GM11168 (cell line): ENCODE measurements around the gene ATP5ME.
"Not testable (repeated sequence)": the region's sequence is repeated elsewhere in the genome, so short reads cannot be mapped to it uniquely, and the experiment has no call there.

ENCODE experiments used
- in situ Hi-C: fragments of 300-500 bp; cut with MboI; formaldehyde crosslinking; loops from one replicate; pipeline ENCODE4 v1.12.0; 2022; ENCODE audit warnings: low sequenced_read_pairs; ENCODE audit not compliant: unreplicated experiment

Gene ATP5ME

DNA sequence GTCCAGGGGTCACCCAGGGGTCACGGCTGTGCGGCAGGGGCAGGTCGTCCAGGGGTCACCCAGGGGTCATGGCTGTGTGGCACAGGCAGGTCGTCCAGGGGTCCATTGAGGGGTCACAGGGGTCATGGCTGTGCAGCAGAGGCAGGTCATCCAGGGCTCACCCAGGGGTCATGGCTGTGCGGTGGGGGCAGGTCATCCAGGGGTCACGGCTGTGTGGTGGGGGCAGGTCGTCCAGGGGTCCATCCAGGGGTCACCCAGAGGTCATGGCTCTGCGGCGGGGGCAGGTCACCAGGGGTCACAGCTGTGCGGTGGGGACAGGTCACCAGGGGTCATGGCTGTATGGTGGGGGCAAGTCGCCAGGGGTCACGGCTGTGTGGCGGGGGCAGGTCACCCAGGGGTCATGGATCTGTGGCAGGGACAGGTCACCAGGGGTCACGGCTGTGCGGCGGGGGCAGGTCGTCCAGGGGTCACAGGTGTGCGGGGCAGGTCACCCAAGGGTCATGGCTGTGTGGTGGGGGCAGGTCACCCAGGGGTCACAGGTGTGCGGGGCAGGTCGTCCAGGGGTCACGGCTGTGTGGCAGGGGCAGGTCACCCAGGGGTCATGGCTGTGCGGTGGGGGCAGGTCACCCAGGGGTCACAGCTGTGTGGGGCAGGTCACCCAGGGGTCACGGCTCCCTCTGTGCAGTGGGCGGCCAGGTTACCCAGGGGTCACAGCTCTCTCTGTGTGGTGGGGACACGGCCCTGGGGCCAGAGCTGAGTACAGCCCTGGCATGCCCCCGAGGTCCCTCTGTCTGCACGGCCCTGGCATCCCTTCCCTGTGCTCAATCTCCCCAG, 16.0 kb downstream of the ATP5ME start:
- in situ Hi-C loops = no loop called here

DNA sequence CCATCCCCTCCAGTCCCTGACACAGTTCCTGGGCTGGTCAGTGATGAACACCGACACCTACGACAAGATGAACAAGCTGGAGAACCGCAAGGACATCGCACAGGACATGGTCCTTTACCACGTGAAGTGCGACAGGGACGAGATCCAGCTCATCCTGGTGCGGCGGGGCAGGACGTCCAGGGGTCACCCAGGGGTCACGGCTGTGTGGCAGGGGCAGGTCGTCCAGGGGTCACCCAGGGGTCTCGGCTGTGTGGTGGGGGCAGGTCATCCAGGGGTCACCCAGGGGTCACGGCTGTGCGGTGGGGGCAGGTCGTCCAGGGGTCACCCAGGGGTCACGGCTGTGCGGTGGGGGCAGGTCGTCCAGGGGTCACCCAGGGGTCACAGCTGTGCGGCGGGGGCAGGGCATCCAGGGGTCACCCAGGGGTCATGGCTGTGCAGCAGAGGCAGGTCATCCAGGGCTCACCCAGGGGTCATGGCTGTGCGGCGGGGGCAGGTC, 16.7 kb downstream of the ATP5ME start:
- in situ Hi-C loops = no loop called here

DNA sequence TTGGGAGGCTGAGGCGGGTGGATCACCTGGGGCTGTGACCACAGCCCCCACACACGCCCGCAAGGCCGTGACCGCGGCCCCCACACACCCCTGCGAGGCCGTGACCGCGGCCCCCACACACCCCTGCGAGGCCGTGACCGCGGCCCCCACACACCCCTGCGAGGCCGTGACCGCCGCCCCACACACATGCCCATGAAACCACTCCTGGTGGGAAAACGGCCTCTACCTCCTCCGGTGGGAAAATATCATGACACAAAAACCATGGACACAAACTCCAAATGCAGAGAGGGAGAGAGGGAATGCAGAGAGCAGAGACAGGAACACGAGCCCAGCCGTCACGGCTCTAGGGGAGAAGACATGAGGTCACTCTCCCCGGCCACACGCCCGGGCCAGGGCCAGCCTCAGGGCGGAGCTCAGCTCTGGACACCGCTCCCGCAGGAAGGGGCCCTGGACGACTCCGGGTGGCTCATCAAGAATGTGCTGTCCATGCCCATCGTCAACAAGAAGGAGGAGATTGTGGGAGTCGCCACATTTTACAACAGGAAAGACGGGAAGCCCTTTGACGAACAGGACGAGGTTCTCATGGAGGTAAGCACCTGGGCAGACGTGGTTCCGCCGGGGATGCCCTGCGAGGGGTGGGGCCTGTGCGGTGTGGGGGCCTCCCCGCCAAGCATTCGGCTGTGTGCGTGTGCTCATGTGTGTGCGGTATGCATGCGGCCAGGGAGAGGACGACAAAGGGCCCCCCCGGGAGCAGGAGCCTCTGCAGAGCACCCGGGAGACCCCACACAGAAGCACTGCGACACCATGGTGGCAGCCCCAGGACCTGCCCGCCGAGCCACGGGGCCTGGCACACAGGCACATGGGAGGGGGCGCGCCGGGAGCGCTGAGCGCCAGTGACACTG, 17.4 kb downstream of the ATP5ME start:
- in situ Hi-C loops = no loop called here

DNA sequence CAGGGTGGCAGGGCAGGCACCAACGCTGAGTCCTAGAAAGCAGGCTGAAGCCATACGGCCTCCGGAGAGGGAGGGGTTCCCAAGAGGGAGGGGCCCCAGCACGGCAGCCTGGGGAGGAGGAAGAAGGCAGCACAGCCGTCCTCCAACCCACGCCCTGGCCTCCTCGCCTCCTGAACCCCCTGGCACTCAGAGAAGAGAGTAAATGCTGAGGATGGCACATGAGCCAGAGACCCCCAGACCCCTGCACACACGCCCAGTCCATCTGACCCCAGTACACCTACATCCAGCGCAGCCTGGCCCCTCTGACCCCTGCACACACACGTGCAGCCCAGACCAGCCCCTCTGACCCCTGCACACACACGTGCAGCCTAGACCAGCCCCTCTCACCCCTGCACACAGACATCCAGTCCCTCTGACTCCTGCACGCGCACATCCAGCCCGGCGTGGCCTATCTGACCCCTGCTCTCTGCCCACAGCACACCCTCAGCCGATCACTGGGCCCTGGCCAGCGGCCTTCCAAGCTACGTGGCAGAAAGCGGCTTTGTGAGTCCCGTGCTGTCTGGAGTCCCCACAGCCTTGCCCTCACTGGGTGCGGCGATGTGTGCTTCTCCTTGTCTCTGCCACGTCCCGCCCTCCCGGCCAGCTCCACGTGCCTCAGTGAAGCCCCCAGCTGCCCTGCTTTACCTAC, 18.5 kb downstream of the ATP5ME start:
- in situ Hi-C loops = no loop called here

DNA sequence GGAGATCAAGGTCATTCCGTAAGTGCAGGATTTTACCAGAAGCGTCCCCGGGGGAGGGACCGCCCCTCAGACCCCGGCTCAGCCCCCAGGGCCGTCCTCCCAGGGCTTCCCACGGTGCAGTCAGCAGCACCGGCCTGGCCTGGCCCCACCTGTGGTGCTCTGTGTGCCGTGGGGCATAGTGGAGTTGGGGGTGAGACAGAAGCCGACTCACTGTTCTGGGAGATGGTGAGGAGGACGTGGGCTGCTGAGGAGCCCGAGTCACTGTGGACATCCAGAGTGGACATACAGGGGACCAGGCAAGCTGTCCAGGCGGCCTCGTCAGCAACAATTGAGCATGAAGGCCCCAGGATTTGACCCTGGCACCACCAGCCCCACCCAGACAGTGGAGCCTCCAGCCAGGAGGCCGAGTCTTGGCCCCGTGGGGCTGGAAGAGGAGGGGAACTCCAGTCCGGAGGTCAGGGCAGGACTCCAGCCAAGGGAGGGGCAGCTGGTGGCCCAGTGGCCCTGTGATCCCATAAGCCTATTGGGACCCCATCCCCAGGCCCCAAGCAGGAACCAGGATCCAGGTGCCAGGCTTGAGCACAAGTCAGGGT, 19.1 kb downstream of the ATP5ME start:
- in situ Hi-C loops = no loop called here

DNA sequence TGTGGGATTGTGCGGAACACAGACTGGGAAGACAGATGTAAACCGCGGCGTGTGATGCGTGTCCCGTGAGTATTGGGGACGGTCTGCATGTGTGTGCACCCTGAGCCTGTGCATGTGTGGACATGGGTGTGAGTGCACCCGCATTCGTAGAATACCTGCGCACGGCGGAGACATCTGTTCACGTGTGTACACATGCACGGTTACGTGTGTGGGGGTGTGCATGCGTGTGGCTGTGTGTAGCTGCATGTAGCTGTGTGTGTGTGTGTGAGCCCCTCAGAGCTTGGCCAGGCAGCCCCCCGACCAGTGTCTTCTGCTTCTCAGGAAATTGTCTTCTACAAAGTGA, 19.6 kb downstream of the ATP5ME start:
- in situ Hi-C loops = no loop called here

DNA sequence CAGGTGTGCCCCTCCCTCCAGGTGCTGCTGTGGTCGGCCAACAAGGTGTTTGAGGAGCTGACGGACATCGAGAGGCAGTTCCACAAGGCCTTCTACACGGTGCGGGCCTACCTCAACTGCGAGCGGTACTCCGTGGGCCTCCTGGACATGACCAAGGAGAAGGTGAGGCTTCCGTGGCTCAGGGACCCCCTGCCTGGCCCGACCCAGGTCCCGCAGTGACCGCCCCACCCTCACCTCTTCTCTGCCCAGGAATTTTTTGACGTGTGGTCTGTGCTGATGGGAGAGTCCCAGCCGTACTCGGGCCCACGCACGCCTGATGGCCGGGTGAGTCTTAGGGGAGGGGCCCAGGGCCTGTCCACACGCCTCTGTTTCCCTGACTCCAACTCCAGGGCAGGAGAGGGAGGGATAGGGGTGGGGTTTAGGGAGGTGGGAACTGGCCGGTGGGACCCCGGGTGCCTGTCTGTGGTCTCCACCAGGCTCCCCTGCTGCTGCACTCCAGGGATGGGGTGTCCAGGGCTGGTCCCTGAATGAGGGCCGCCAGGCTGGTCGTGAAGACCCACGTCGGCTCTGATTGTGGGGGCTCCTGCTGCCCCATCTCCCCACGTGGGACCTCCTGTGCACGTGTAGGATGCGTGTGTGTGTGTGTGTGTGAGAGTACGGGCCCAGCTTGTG, 20.1 kb downstream of the ATP5ME start:
- in situ Hi-C loops = no loop called here

DNA sequence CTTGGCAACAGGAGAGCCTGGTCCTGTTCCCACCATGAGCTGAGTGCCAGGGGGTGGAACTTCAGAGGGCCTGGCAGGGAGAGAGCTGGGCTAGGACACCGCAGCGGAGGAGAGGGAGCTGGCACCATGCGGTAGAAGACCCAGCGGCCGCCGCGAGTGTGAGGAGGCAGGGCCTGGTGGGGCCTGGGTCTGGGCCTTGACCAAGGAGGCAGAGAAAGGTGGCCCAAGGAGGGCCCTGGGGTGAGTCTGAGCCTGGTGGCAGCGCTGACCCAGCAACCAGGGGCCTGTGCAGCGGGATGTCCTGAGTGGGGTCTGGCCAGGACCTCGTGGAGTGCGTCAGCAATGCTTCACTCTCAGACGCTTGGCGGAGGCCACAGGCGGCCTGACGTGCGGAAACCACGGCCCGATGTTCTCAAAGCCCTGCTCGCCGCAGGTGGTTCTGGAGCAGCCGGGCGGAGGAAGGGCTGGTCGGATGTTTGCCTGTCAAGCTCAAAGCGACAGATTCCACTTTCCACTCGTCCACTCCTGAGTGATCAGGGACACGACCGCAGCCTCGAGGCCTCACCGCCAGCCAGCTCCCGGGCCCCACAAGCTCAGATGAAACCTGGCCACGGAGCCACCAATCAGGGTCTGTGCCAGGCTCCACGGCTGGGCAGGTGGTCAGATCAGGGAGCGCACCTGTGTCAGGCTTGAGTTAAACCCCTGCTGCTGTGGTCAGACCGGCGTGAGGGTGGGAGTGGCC, 20.8 kb downstream of the ATP5ME start:
- in situ Hi-C loops = no loop called here

DNA sequence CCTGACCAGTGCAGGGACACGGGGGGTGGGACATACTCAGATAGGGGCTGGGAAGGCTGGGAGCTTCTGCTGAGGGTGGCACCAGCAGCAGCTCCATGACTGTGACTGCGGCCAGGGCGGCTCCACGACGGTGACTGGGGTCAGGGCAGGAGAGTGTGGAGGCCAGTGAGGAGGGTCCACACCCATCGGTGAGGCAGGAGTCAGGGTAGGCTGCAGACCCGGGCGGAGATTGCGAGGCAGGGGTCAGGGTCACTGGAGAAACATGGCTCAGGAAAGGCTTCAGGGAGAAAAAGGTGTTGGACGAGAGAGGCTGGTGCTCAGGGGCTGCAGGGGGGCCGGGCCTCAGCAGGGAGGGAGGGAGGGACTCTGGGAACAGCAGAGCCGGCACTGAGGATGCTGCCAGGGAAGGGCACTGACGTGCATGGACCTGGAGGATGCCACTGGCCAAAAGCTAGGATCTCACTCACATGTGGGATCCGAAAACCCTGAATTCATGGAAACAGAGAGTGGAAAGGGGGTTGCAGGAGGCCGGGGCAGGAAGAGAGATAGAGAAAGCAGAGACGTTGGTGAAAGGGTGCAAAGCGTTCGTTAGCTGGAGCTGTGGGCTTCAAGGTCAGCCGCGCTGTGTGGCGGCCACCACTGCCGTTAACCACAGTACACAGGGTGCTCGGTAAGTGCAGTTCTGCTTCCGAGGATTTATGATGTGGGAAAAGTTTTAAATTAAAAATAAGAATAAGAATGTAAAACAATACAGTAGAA, 22.0 kb downstream of the ATP5ME start:
- in situ Hi-C loops = no loop called here

DNA sequence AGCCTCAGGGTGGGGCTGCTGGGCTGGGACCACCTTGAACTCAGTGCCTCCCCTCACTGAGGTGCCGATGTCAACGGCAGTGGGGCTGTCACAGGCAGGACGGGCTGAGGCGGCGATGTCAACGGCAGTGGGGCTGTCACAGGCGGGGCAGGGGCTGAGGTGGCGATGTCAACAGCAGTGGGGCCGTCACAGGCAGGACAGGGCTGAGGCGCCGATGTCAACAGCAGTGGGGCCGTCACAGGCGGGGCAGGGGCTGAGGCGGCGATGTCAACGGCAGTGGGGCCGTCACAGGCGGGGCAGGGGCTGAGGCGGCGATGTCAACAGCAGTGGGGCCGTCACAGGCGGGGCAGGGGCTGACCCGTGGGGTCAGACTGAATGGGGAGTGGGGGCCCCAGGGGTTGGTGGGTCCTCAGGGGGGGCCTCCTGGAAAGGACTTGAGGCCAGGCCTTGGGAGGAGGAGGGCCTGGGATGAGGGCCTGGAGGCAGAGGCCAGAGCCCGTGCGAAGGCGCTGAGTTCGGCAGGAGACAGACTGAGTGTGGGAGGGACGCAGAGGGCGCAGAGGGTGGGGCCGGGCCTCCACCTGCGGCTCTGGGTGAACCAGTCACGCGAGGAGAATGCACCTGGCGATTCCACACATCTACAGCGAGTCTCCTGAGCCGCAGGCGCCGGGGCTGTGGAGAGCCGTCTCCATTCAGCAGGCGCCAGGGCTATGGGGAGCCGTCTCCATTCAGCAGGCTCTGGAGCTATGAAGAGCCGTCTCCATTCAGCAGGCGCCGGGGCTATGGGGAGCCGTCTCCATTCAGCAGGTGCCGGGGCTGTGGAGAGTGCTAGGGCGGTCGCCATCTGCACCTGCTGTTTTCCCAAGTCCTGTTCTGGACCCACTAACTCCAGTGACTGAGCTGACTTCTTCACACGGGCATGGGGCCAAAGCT, 22.9 kb downstream of the ATP5ME start:
- in situ Hi-C loops = no loop called here

DNA sequence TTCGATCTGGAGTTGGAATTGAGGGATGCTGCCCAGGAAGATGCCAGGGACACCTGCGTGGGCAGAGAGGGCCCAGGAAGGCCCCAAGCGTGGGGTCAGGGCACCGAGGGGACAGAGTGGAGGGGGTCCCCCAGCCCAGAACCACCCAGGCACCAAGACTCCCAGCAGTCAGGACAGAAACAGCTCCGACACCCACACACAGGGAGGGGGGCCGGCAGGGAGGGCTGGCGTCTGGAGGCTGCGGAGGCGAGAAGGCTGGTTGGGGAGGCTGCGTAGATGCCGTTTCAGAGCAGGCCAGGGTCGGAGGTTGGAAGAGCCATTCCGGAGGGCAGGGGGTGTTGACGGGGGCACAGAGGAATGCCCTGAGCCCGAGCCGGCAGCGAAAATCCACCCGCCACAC, 23.6 kb downstream of the ATP5ME start:
- in situ Hi-C loops = no loop called here

DNA sequence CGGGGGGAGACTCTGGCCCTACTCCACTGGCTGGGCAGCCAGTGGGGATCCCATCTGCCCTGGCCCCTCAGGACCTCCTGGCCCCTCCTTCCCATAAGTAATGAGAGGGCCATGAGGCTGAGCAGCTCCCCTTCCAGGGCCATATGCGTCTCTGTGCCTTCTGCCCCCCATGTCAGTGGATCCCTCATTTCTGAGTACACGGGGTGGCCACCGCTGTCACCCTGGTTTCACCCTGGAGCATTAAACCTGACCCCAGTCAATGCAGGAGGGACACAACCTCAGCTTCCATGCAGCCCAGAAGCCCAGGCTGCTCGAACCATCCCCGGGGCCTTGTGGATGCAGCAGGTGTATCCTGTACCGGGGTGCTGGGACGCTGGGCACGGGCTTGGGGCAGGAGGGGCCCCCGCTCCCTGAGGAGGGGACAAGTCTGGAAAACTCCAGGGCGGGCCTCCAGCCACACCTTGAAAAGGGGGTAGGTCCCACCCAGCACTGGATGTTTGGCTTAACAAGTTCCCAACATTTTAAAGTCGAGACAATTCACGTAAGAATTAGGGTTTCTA, 24.2 kb downstream of the ATP5ME start:
- in situ Hi-C loops = no loop called here

DNA sequence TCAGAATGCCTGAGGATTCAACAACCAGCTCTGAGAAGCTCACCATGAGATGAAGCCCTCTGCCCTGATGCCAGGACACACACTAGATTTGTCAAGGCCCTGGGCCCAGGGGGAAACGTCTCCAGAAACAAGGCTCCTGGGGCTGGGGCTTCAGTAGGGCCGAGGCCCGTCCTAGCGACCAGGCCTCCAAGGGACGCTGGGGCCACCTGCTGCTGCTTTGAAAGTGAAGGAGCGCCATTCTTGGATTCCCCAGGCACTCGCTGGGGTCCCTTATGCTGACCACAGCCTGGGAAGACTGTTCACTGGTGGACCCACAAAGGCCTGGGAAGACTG, 24.8 kb downstream of the ATP5ME start:
- in situ Hi-C loops = no loop called here

DNA sequence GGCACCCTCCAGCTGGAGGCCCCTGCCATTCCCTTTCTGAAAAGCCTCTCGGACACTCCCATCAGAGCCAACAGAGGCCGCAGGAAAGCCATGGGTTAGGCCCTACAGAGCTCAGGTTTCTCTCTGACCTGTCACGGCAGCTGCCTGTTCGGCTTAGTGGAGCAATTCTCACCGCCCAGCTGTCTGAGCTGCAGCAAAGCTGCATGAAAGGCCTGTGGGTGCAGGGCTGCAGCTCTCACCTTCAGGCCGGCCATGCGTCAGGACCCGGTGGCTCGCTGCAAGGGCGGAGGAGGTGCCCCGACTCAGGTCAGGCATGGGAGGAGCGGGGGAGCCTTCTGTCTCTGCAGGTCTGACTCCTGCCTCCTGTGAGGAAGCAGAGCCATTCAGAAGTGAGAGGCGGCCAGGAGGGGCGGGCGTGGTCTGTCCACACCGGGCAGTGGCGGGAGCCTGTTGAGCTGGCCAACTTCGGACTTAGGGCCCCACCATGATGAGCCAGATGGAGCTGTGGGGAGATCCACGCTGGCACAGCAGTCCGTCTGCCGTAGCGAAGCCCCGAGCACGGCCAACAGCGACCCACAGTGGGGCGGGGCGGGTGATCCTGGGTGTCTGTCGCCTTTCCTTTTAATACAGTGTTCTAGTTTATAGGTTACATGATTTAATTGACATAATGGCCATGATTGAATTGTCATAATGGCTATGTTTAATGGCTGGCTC, 25.3 kb downstream of the ATP5ME start:
- in situ Hi-C loops = no loop called here

DNA sequence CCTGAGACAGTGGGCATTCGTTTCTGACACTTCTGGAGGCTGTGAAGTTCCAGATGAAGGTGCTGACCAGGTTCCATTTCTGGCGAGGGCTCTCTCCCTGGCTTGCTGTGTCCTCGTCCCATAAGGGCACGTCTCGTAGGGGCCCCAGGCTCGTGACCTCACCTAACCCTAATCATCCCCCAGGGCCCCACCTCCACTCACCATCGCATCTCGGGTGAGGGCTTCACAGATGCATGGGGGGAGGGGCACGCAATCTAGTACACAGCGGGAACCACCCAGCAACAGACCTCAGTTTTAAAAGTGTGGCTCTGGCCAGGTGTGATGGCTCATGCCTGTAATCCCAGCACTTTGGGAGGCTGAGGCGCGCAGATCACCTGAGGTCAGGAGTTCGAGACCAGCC, 26.6 kb downstream of the ATP5ME start:
- in situ Hi-C loops = no loop called here

DNA sequence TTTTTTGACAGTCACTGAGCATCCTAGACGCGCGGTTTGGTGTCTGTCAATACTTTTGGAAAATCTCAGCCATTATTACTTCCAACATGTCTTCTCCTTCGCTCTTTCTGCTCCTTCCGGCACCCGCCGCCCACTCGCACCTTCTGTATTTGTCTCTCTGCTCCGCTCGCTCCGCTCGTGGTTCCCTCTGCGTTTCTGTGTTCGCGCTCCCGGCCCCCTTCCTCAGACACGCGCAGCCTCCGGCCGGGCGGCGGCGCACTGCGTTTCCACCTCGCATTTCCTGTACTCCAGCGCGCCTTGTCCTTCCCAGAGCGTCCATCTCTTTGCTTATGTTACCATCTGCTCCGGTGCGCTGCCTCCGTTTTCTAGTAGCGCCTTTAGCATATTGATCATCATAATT, 27.6 kb downstream of the ATP5ME start:
- in situ Hi-C loops = no loop called here

DNA sequence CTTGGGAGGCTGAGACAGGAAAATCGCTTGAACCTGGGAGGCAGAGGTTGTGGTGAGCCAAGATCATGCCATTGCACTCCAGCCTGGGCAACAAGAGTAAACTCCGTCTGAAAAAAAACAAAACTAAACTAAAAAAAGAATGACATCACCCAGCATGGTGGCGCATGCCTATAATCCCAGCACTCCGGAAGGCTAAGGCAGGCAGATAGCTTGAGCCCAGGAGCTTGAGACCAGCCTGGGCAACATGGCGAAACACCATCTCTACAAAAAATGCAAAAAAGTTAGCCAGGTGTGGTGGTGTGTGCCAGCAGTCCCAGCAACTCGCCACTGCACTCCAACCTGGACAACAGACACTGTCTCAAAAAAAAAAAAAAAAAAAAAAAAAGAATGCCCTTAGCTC, 31.7 kb downstream of the ATP5ME start:
- in situ Hi-C loops = not testable (repeated sequence)
